ENCODE results near the gene CEP20. TPM values are rescaled to one million over a fixed set of nuclear protein-coding genes. Genes with fewer than 3 reads are reported as not detected.
"Not testable (repeated sequence)": the region's sequence is repeated elsewhere in the genome, so short reads cannot be mapped to it uniquely, and the experiment has no call there.

CEP20 gene
- 28.2 TPM for total RNA-seq

DNA sequence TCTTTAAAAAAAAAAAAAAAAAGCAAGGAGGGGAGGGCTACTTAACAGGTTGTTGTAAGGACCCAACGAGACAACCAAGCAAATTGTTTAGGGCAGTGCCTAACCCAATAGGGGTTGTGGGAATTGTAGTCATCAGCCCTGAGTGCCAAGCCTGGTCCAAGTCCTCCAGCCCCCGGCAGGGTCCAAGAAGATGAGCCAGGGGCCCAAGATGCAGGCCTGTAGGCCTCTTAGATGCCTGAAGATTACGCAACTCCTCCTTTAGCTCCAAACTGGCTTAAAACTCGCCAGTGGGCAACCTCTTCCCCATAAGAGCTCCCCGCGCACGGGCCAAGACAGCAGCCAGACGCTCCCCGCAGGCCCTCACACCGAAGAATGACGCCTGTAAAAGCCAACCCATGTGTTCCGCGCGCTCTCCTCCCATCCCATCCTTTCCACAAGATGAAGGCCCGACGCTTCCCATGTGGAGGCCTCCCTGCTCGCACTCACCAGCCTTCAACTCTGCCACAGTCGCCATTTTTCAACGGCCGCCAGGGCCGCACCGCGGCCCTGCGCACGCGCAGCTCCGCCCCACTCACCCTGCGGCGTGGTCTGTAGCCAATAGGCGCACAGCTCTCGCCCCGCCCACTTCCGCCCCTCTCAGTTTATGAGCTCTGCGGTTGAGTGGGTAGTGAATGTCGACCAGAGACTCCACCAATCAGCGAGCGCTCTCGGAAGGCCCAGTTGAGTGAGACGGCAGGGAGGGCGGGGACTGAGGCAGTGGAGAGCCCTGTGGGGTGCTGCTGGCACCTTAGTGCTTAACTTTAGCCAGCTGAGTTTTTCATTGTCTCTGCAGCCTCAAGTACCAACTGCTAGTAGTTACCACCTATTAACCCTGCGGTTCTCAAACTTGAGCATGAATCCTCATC, at the start of gene CEP20:
Gene CEP20, minus strand, starts transcription at position 532 of the 905 bp plus-strand sequence. Its CDS starts 18 bp downstream, at position 514.
- Histone ChIP-seq H3K4me1 (peaks cover 35% of the 10 kb centered on the region), H3K9me3 (no peaks in the 10 kb centered on the region), H3K4me3 (peak within 1 kb of the TSS; percentile 66 to 82), H3K27me3 (no peaks in the 10 kb centered on the region), H3K27ac (peak within 1 kb of the TSS; percentile 81), H3K36me3 (peaks cover 0 to 3% of the 10 kb centered on the region in 2 donors)
- peak; percentile 98 to 99 for DNase-seq (ENCODE audit: extremely low spot score in 2 of 2)
- TF ChIP-seq POLR2AphosphoS5 (IDR thresholded peaks at IDR 0.05; ENCODE audit: insufficient read depth in 1 of 2, low read depth in 1 of 2) (peak; percentile 86 to 95), CTCF (IDR thresholded peaks at IDR 0.05) (peak in 2 of 3 experiments; percentile 17 to 36), POLR2A (IDR thresholded peaks at IDR 0.05) (peak in 1 of 2 donors; percentile 52)
- intact Hi-C loops (cut with DNase I) = no loop called here

DNA sequence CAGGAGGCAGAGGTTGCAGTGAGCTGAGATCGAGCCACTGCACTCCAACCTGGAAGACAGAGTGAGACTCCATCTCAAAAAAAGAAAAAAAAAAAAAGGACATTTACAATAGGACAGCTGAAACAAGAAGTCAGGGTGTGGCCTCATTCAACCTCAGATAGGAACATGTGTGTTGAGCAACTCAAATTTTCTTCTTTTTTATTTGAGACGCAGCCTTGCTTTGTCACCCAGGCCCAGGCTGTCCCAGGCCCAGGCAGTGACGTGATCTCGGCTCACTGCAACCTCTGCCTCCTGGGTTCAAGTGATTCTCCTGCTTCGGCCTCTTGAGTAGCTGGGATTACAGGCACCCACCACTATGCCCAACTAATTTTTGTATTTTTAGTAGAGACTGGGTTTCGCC, 48.4 kb upstream of the CEP20 start:
- H3K27ac ChIP-seq; DNase-seq (ENCODE audit: extremely low spot score in 2 of 2); H3K36me3 ChIP-seq; H3K27me3 ChIP-seq; intact Hi-C loops (cut with DNase I); H3K4me3 ChIP-seq; H3K9me3 ChIP-seq; H3K4me1 ChIP-seq: not testable (repeated sequence)

- no peak overlapping the region for H3K27ac ChIP-seq
- no peak for DNase-seq (ENCODE audit: extremely low spot score in 2 of 2)
- H3K4me1 ChIP-seq = no peaks in the 10 kb centered on the region
- no peaks in the 10 kb centered on the region for H3K9me3 ChIP-seq
- H3K27me3 ChIP-seq = no peaks in the 10 kb centered on the region
- H3K36me3 ChIP-seq = no peaks in the 10 kb centered on the region
- no peak overlapping the region for H3K4me3 ChIP-seq
- TF ChIP-seq POLR2AphosphoS5 (IDR thresholded peaks at IDR 0.05; ENCODE audit: insufficient read depth in 1 of 2, low read depth in 1 of 2) = no peak
- TF ChIP-seq POLR2A (IDR thresholded peaks at IDR 0.05) = no peak
- no peak for TF ChIP-seq CTCF (IDR thresholded peaks at IDR 0.05)
- intact Hi-C loops (cut with DNase I) = no loop called here
Measured at GRCh38 chr16:15934991-15935390, 46.6 kb upstream of the CEP20 start.

GRCh38 chr16:15933781-15934180, 45.4 kb upstream of the CEP20 start:
- no peak overlapping the region for H3K4me3 ChIP-seq
- no peaks in the 10 kb centered on the region for H3K27me3 ChIP-seq
- TF ChIP-seq POLR2AphosphoS5 (IDR thresholded peaks at IDR 0.05; ENCODE audit: insufficient read depth in 1 of 2, low read depth in 1 of 2) = no peak
- no peak for TF ChIP-seq POLR2A (IDR thresholded peaks at IDR 0.05)
- no peak for TF ChIP-seq CTCF (IDR thresholded peaks at IDR 0.05)
- no peaks in the 10 kb centered on the region for H3K36me3 ChIP-seq
- DNase-seq (ENCODE audit: extremely low spot score in 2 of 2) = no peak
- intact Hi-C loops (cut with DNase I) = no loop called here
- H3K27ac ChIP-seq = no peak overlapping the region
- no peaks in the 10 kb centered on the region for H3K4me1 ChIP-seq
- no peaks in the 10 kb centered on the region for H3K9me3 ChIP-seq

DNA sequence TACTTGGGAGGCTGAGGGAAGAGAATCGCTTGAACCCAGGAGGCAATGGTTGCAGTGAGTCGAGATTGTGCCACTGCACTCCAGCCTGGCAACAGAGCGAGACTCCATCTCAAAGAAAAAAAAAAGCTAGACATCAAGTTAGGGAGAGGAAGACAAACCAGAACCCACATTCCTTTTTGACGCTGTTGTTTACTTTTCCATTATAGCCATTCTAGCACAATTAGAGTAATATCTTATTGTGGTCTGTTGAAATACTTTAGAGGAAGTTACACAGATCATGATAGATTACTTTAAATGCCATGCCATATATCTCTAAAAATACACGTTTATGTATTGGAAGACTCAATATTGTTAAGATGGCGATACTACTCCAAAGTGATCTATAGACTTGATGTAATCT, 44.5 kb upstream of the CEP20 start:
- Histone ChIP-seq H3K4me3 (no peak overlapping the region), H3K27me3 (no peaks in the 10 kb centered on the region), H3K4me1 (no peaks in the 10 kb centered on the region), H3K36me3 (no peaks in the 10 kb centered on the region), H3K27ac (no peak overlapping the region), H3K9me3 (no peaks in the 10 kb centered on the region)
- intact Hi-C loops (cut with DNase I) = no loop called here
- DNase-seq (ENCODE audit: extremely low spot score in 2 of 2) = no peak
- no peak for TF ChIP-seq CTCF (IDR thresholded peaks at IDR 0.05)
- TF ChIP-seq POLR2A (IDR thresholded peaks at IDR 0.05) = no peak
- no peak for TF ChIP-seq POLR2AphosphoS5 (IDR thresholded peaks at IDR 0.05; ENCODE audit: insufficient read depth in 1 of 2, low read depth in 1 of 2)

All from vagina (tissue), 2 donors.